HEK293 (cell line): ENCODE results near the gene VAPA.

Experiments used
- CTCF ChIA-PET: fragments of 350-600 bp; formaldehyde crosslinking; extraction: SDS; loops from one replicate; lab custom pipeline; 2021; ENCODE audit warnings: antibody characterized with exemption; lab: Yijun Ruan, JAX
- POLR2A ChIA-PET: fragments of 300-600 bp; formaldehyde crosslinking; extraction: SDS; loops from one replicate; lab custom pipeline; 2020; ENCODE audit warnings: antibody characterized with exemption, inconsistent platforms; lab: Yijun Ruan, JAX
- H3K27ac ChIP-seq: fragments of 200-500 bp; sonication (Bioruptor generic); 2 replicates; pipeline ENCODE4 v1.5.1; 2014; ENCODE audit warnings: low read depth, low read length, control low read depth, inconsistent platforms; ENCODE audit errors: extremely low read depth
- H3K36me3 ChIP-seq, 2 experiments: fragments of 200-500 bp in 1 of 2; sonication (Bioruptor generic) in 1 of 2; 1 replicate in 1 of 2; 2 replicates in 1 of 2; pipeline ENCODE4 v1.5.1; 2014 to 2017; ENCODE audit warnings: inconsistent platforms in 2 of 2, low read length in 2 of 2; ENCODE audit not compliant: control insufficient read depth in 2 of 2, insufficient read depth in 1 of 2
- H3K4me1 ChIP-seq: fragments of 200-500 bp; sonication (Bioruptor generic); 2 replicates; pipeline ENCODE4 v1.5.1; 2014; ENCODE audit warnings: mild to moderate bottlenecking, low read length, inconsistent platforms; ENCODE audit not compliant: control insufficient read depth, insufficient read depth
- H3K4me3 ChIP-seq: 2 replicates; pipeline ENCODE4 v1.5.1; 2011; ENCODE audit warnings: low read depth, mild to moderate bottlenecking, control low read depth, low read length, moderate library complexity
- H3K9me3 ChIP-seq: fragments of 200-500 bp; sonication (Bioruptor generic); 2 replicates; pipeline ENCODE4 v1.5.1; 2014; ENCODE audit warnings: low read depth, low read length, inconsistent platforms; ENCODE audit not compliant: control insufficient read depth, insufficient read depth
- BCL6B ChIP-seq: fragments of 450-650 bp; formaldehyde crosslinking; IDR thresholded peaks from 2 replicates; pipeline ENCODE4 v1.5.1; 2017; ENCODE audit warnings: missing biosample characterization, missing genetic modification characterization
- EGR2 ChIP-seq: fragments of 450-650 bp; formaldehyde crosslinking; IDR thresholded peaks from 2 replicates; pipeline ENCODE4 v1.5.1; 2016; ENCODE audit warnings: low read depth, missing biosample characterization, missing genetic modification characterization
- MZF1 ChIP-seq: fragments of 450-650 bp; formaldehyde crosslinking; IDR thresholded peaks from 2 replicates; pipeline ENCODE4 v1.5.1; 2017; ENCODE audit warnings: missing biosample characterization, missing genetic modification characterization, borderline replicate concordance
- OVOL3 ChIP-seq: fragments of 450-650 bp; formaldehyde crosslinking; IDR thresholded peaks from 2 replicates; pipeline ENCODE4 v1.5.1; 2016; ENCODE audit warnings: missing biosample characterization, missing genetic modification characterization
- PRDM2 ChIP-seq: fragments of 450-650 bp; formaldehyde crosslinking; IDR thresholded peaks from 2 replicates; pipeline ENCODE4 v1.5.1; 2016; ENCODE audit warnings: missing biosample characterization, missing genetic modification characterization, borderline replicate concordance
- REST ChIP-seq: fragments of 450-650 bp; formaldehyde crosslinking; IDR thresholded peaks from 2 replicates; pipeline ENCODE4 v1.5.1; 2016; ENCODE audit warnings: missing biosample characterization, missing genetic modification characterization
- TRIM28 ChIP-seq: IDR thresholded peaks from 2 replicates; pipeline ENCODE4 v1.6.1; 2011; ENCODE audit warnings: low read length, control low read depth, borderline replicate concordance
- ZNF10 ChIP-seq: fragments of 450-650 bp; formaldehyde crosslinking; IDR thresholded peaks from 2 replicates; pipeline ENCODE4 v1.5.1; 2017; ENCODE audit warnings: missing biosample characterization, missing genetic modification characterization
- ZNF169 ChIP-seq: fragments of 450-650 bp; formaldehyde crosslinking; IDR thresholded peaks from 2 replicates; pipeline ENCODE4 v1.5.1; 2016; ENCODE audit warnings: missing biosample characterization, missing genetic modification characterization
- ZNF174 ChIP-seq: fragments of 450-650 bp; formaldehyde crosslinking; IDR thresholded peaks from 2 replicates; pipeline ENCODE4 v1.5.0; 2017; ENCODE audit warnings: missing biosample characterization, mild to moderate bottlenecking, missing genetic modification characterization
- ZNF19 ChIP-seq: fragments of 450-650 bp; formaldehyde crosslinking; IDR thresholded peaks from 2 replicates; pipeline ENCODE4; 2016; ENCODE audit warnings: missing biosample characterization, missing genetic modification characterization, low read depth
- ZNF324 ChIP-seq: fragments of 450-650 bp; formaldehyde crosslinking; IDR thresholded peaks from 2 replicates; pipeline ENCODE4 v1.5.1; 2016; ENCODE audit warnings: missing biosample characterization, missing genetic modification characterization
- ZNF350 ChIP-seq: fragments of 450-650 bp; formaldehyde crosslinking; IDR thresholded peaks from 2 replicates; pipeline ENCODE4 v1.5.0; 2017; ENCODE audit warnings: missing biosample characterization, mild to moderate bottlenecking, missing genetic modification characterization
- ZNF362 ChIP-seq: fragments of 450-650 bp; formaldehyde crosslinking; IDR thresholded peaks from 2 replicates; pipeline ENCODE4 v1.5.1; 2016; ENCODE audit warnings: missing biosample characterization, missing genetic modification characterization
- ZNF473 ChIP-seq: fragments of 450-650 bp; formaldehyde crosslinking; IDR thresholded peaks from 2 replicates; pipeline ENCODE4 v1.5.1; 2017; ENCODE audit warnings: missing biosample characterization, missing genetic modification characterization
- ZNF48 ChIP-seq: fragments of 450-650 bp; formaldehyde crosslinking; IDR thresholded peaks from 2 replicates; pipeline ENCODE4 v1.5.1; 2016; ENCODE audit warnings: missing biosample characterization, missing genetic modification characterization
- ZNF707 ChIP-seq: fragments of 450-650 bp; formaldehyde crosslinking; IDR thresholded peaks from 2 replicates; pipeline ENCODE4 v1.5.1; 2016; ENCODE audit warnings: missing biosample characterization, missing genetic modification characterization
- ZNF776 ChIP-seq: fragments of 450-650 bp; formaldehyde crosslinking; IDR thresholded peaks from 2 replicates; pipeline ENCODE4 v1.5.0; 2017; ENCODE audit warnings: missing biosample characterization, missing genetic modification characterization, borderline replicate concordance
- TF ChIP-seq, protein P1 (sequence below): fragments of 450-650 bp; formaldehyde crosslinking; IDR thresholded peaks from 2 replicates; pipeline ENCODE4 v1.5.1; 2016; ENCODE audit warnings: missing biosample characterization, missing genetic modification characterization
- TF ChIP-seq, protein P2 (sequence below): fragments of 450-650 bp; formaldehyde crosslinking; IDR thresholded peaks from 2 replicates; pipeline ENCODE4 v1.5.1; 2016; ENCODE audit warnings: missing biosample characterization, missing genetic modification characterization

VAPA gene

GRCh38 chr18:9910661-9911060 is 3.2 kb upstream of the VAPA start (continued):
- TF ChIP-seq, protein P1, sequence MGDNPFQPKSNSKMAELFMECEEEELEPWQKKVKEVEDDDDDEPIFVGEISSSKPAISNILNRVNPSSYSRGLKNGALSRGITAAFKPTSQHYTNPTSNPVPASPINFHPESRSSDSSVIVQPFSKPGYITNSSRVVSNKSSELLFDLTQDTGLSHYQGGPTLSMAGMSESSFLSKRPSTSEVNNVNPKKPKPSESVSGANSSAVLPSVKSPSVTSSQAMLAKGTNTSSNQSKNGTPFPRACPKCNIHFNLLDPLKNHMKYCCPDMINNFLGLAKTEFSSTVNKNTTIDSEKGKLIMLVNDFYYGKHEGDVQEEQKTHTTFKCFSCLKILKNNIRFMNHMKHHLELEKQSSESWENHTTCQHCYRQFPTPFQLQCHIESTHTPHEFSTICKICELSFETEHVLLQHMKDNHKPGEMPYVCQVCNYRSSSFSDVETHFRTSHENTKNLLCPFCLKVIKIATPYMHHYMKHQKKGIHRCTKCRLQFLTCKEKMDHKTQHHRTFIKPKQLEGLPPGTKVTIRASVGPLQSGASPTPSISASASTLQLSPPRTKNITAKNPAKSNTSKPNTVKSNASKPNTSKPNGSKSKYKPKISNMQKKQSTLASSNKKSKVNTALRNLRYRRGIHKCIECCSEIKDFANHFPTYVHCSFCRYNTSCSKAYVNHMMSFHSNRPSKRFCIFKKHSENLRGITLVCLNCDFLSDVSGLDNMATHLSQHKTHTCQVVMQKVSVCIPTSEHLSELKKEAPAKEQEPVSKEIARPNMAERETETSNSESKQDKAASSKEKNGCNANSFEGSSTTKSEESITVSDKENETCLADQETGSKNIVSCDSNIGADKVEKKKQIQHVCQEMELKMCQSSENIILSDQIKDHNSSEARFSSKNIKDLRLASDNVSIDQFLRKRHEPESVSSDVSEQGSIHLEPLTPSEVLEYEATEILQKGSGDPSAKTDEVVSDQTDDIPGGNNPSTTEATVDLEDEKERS: no peak
- TF ChIP-seq ZNF174 (tag by site-specific recombination) (no peak), BCL6B (tag by site-specific recombination) (no peak), ZNF324 (tag by site-specific recombination) (no peak), ZNF169 (tag by site-specific recombination) (no peak)

DNA sequence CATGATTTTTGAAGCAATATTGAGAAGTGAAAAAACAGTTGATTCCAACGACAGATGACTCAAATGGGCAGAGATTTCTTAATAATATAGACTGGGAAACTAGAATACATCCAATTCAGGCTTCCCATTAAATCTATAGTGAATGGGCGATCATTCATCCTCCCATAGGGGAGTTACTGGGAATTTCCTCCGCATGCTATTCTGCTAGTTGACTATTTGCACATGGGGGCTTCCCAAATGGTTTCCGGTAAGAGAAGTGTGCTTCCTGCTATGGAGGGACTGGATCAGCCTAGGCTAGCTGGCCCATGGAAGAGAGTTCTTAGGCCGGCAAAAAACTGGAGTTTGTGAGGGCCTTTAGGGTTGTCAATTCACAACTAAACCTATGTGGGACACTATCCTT is 2.6 kb upstream of the VAPA start:
- ChIA-PET CTCF (interaction anchor here (0.6 to 1.1 kb wide), 3 partner anchors 11 to 130 kb away, joined by 3 to 5 read pairs (median 3); no protein-coding TSS in a partner anchor), POLR2A (no interaction called here)
- no peak overlapping the region for H3K27ac ChIP-seq
- no peak for TF ChIP-seq PRDM2 (tag by site-specific recombination)
- no peak for TF ChIP-seq REST (tag by site-specific recombination)
- TF ChIP-seq MZF1 (tag by site-specific recombination): no peak
- no peak for TF ChIP-seq ZNF707
- TF ChIP-seq ZNF10 (tag by site-specific recombination): no peak
- TF ChIP-seq, protein P2, sequence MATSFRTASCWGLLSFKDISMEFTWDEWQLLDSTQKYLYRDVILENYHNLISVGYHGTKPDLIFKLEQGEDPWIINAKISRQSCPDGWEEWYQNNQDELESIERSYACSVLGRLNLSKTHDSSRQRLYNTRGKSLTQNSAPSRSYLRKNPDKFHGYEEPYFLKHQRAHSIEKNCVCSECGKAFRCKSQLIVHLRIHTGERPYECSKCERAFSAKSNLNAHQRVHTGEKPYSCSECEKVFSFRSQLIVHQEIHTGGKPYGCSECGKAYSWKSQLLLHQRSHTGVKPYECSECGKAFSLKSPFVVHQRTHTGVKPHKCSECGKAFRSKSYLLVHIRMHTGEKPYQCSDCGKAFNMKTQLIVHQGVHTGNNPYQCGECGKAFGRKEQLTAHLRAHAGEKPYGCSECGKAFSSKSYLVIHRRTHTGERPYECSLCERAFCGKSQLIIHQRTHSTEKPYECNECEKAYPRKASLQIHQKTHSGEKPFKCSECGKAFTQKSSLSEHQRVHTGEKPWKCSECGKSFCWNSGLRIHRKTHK (tag by site-specific recombination): no peak
- TF ChIP-seq TRIM28: no peak
- no peak for TF ChIP-seq ZNF350
- TF ChIP-seq ZNF776 (tag by site-specific recombination): no peak
- TF ChIP-seq ZNF48 (tag by site-specific recombination): no peak
- no peak for TF ChIP-seq ZNF473 (tag by site-specific recombination)
- no peak for TF ChIP-seq EGR2 (tag by site-specific recombination)
- TF ChIP-seq ZNF362 (tag by site-specific recombination): no peak
- no peak for TF ChIP-seq ZNF19 (tag by site-specific recombination)
- no peak for TF ChIP-seq OVOL3

More for the DNA sequence above, 2.6 kb upstream of the VAPA start:
- Histone ChIP-seq H3K4me1 (0 out of 2 replicates have a peak, but pooled peaks cover 3% of the 10 kb centered on the region), H3K9me3 (no peaks in the 10 kb centered on the region), H3K36me3 (no peaks in the 10 kb centered on the region), H3K4me3 (no peak overlapping the region)
